Smooth muscle cell (in vitro differentiated cells): ENCODE results near the gene MYO9A. TPM values are rescaled to one million over a fixed set of nuclear protein-coding genes. Genes with fewer than 3 reads are reported as not detected.

Experiments used
- DNase-seq: peaks from one replicate; lab custom pipeline; 2025; ENCODE audit not compliant: unreplicated experiment; lab: John Stamatoyannopoulos, UW
- H2AFZ ChIP-seq: fragments of 200-600 bp; sonication (generic); 2 replicates; pipeline ENCODE4 v1.6.0; 2016; ENCODE audit warnings: antibody characterized with exemption, low read depth, mild to moderate bottlenecking
- H3F3A ChIP-seq: fragments of 200-600 bp; sonication (generic); 2 replicates; pipeline ENCODE4 v1.6.0; 2017; ENCODE audit warnings: antibody characterized with exemption, low read depth
- H3K27ac ChIP-seq: fragments of 200-600 bp; sonication (generic); 2 replicates; pipeline ENCODE4 v1.5.1; 2016; ENCODE audit warnings: low read depth, mild to moderate bottlenecking
- H3K27me3 ChIP-seq: fragments of 200-600 bp; sonication (generic); 2 replicates; pipeline ENCODE4 v1.6.1; 2016; ENCODE audit warnings: low read depth, mild to moderate bottlenecking
- H3K36me3 ChIP-seq: fragments of 200-600 bp; sonication (generic); 2 replicates; pipeline ENCODE4 v1.5.1; 2016; ENCODE audit warnings: low read depth
- H3K4me1 ChIP-seq: fragments of 200-600 bp; sonication (generic); 2 replicates; pipeline ENCODE4 v1.5.1; 2016; ENCODE audit warnings: low read depth
- H3K4me2 ChIP-seq: fragments of 200-600 bp; sonication (generic); 2 replicates; pipeline ENCODE4 v1.6.0; 2016; ENCODE audit warnings: mild to moderate bottlenecking
- H3K4me3 ChIP-seq: fragments of 200-600 bp; sonication (generic); 2 replicates; pipeline ENCODE4 v1.5.1; 2016; ENCODE audit warnings: mild to moderate bottlenecking
- H3K79me2 ChIP-seq: fragments of 200-600 bp; sonication (generic); 2 replicates; pipeline ENCODE4 v1.6.0; 2016; ENCODE audit warnings: low read depth, mild to moderate bottlenecking
- H3K9ac ChIP-seq: fragments of 200-600 bp; sonication (generic); 2 replicates; pipeline ENCODE4 v1.6.0; 2016; ENCODE audit warnings: low read depth
- H3K9me3 ChIP-seq: fragments of 200-600 bp; sonication (generic); replicated peaks from 2 replicates; pipeline ENCODE4 v1.5.1; 2016; ENCODE audit warnings: low read depth
- H4K20me1 ChIP-seq: fragments of 200-600 bp; sonication (generic); 2 replicates; pipeline ENCODE4 v1.6.0; 2016; ENCODE audit warnings: low read depth
- WGBS: methylation state at CpG from one replicate; pipeline ENCODE4 v1.1.7; 2016; ENCODE audit warnings: low lambda C conversion rate; 5-methylcytosine and 5-hydroxymethylcytosine counted together
- polyA plus RNA-seq: library from polyadenylated mRNA; unstranded; fragments of >200 nt; fragmentation: Nextera tagmentation; extraction: Ambion mirVana; gene quantifications from 2 replicates; pipeline ENCODE4 v1.2.1, GENCODE V29; 2016
- total RNA-seq: library from RNA; depleted of rRNA; stranded (reverse); fragments of >200 nt; gene quantifications from 2 replicates; pipeline ENCODE4 v1.2.3, GENCODE V29; 2014
- TF ChIP-seq, protein P1 (sequence below): fragments of 200-600 bp; sonication (generic); IDR thresholded peaks from 2 replicates; pipeline ENCODE4 v1.5.1; 2017; ENCODE audit warnings: borderline replicate concordance, mild to moderate bottlenecking, antibody characterized with exemption; ENCODE audit not compliant: insufficient read depth, poor library complexity, severe bottlenecking

MYO9A gene
- total and polyA plus RNA-seq, 2 experiments from 2014 or later: 10.7 to 36.9 TPM

DNA sequence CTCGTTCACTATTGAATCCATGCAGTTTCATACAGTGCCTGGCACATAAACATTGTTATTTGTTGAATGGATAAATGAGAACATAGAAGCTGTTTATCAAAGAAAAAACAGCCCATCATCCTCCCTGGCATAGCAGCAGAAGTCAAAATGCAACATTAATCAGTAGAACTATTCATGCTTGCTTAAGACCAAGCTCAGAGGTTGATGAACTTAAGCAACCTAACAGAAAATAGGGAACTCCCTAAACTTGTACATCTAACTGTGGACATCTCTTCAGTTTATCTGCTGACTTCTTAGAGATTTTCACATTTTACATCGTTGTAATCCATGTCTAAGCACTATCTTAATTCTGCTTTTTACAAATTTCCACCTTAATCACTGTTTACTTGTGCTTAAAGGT lies 29.5 kb upstream of the MYO9A start:
- no peaks in the 10 kb centered on the region for H3F3A ChIP-seq
- no peak overlapping the region for H2AFZ ChIP-seq
- no peaks in the 10 kb centered on the region for H3K9me3 ChIP-seq
- no peaks in the 10 kb centered on the region for H3K79me2 ChIP-seq
- TF ChIP-seq, protein P1, sequence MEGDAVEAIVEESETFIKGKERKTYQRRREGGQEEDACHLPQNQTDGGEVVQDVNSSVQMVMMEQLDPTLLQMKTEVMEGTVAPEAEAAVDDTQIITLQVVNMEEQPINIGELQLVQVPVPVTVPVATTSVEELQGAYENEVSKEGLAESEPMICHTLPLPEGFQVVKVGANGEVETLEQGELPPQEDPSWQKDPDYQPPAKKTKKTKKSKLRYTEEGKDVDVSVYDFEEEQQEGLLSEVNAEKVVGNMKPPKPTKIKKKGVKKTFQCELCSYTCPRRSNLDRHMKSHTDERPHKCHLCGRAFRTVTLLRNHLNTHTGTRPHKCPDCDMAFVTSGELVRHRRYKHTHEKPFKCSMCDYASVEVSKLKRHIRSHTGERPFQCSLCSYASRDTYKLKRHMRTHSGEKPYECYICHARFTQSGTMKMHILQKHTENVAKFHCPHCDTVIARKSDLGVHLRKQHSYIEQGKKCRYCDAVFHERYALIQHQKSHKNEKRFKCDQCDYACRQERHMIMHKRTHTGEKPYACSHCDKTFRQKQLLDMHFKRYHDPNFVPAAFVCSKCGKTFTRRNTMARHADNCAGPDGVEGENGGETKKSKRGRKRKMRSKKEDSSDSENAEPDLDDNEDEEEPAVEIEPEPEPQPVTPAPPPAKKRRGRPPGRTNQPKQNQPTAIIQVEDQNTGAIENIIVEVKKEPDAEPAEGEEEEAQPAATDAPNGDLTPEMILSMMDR: no peak
- H3K27me3 ChIP-seq: no peaks in the 10 kb centered on the region
- no peak for DNase-seq
- H4K20me1 ChIP-seq: no peaks in the 10 kb centered on the region
- no peak overlapping the region for H3K27ac ChIP-seq
- H3K36me3 ChIP-seq: no peaks in the 10 kb centered on the region
- H3K9ac ChIP-seq: no peak overlapping the region
- no peaks in the 10 kb centered on the region for H3K4me1 ChIP-seq
- no peak overlapping the region for H3K4me3 ChIP-seq
- WGBS: 77% methylated on average over 2 of the region's 2 CpGs
- H3K4me2 ChIP-seq: no peak overlapping the region

DNA sequence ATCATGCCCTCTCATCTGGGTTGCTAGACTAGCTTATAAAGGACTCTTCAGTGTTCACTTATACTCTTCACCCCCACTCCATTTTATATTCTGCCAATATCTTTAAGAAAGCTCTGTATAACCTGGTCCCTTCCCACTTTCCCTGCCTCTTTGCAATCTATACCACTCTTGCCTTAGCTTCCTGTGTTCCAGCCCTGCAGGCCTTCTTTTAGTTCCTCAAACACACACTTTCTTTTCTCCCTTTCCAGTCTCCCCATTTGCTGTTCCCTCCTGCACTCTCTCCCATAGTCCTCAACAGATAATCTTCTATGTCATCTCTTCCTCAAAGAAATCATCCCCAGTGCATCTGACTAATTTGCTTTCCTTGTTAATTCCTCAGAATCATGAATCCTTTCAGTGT lies 29.0 kb upstream of the MYO9A start:
- Histone ChIP-seq H2AFZ (no peak overlapping the region), H3K4me3 (no peak overlapping the region), H3K27me3 (no peaks in the 10 kb centered on the region), H3K9ac (no peak overlapping the region), H3K79me2 (no peaks in the 10 kb centered on the region), H3K9me3 (no peaks in the 10 kb centered on the region), H3F3A (no peaks in the 10 kb centered on the region), H3K36me3 (no peaks in the 10 kb centered on the region), H3K4me1 (no peaks in the 10 kb centered on the region), H4K20me1 (no peaks in the 10 kb centered on the region), H3K4me2 (no peak overlapping the region), H3K27ac (no peak overlapping the region)
- no peak for DNase-seq
- TF ChIP-seq, protein P1: no peak

DNA sequence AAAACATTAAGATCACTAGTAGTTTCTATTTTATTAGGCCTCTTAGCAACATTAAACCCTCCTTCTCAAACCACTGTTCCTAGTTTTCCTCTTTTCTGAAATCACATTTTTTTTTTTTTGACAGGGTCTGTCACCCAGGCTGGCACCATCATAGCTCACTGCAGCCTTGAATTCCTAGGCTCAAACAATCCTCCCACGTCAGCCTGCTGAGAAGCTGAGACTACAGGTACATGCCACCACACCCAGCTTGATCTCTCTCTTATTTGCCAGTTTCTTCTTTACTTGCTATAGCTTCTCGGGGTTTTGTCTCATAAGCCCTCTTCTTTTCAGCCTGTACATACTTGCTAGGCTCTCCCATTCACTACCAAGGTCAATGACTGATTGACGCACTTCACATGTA lies 28.3 kb upstream of the MYO9A start:
- H3K9ac ChIP-seq: no peak overlapping the region
- H3K27me3 ChIP-seq: no peaks in the 10 kb centered on the region
- no peaks in the 10 kb centered on the region for H3K79me2 ChIP-seq
- 87% methylated on average over 3 of the region's 3 CpGs for WGBS
- no peaks in the 10 kb centered on the region for H4K20me1 ChIP-seq
- DNase-seq: no peak
- no peak overlapping the region for H3K4me3 ChIP-seq
- H3K4me2 ChIP-seq: no peak overlapping the region
- H3F3A ChIP-seq: no peaks in the 10 kb centered on the region
- H2AFZ ChIP-seq: no peak overlapping the region
- TF ChIP-seq, protein P1: no peak
- no peaks in the 10 kb centered on the region for H3K36me3 ChIP-seq
- H3K4me1 ChIP-seq: no peaks in the 10 kb centered on the region
- H3K27ac ChIP-seq: no peak overlapping the region
- H3K9me3 ChIP-seq: no peaks in the 10 kb centered on the region

DNA sequence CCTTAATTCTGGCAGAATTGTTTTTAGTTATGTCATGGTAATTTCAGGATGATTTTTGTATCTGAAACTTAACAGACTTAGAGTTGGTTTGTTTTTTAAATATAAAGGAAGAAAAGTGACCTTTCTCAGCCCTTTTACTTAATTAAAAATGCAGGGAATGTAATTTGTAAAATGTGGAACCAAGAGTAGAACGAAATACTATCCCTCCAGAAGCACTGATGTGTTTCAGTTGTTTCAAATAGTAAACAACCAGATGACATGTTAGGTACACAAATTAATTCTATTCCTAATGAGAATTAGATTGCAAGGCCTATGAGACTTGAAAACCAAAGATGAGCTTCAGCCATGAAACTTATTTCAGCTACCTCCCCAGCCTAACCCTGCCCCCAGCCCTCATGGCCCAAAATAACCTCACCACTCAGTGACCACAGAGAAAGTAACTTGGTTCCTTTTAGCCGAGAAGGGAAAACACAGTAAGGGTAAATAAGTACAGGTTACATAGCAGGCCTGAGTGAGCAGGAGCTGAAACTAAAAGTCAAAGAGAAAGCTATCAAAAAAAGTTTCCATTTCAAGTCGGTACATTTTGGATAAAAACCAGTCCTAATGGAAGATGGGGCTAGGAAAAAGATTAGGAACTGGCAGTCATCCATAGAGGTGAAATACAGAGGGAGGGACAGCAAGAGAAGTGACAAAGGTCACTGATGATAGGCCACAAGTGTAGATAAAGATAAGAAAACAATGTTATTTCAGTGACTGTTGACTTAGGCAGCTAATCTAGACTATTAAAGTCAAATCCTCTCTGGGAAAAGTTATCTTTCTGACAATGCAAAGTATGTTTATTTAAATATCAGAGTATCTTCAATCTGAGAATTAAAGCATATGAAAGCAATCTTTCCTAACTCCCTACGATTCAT lies 23.5 kb upstream of the MYO9A start:
- no peaks in the 10 kb centered on the region for H3K79me2 ChIP-seq
- H3K27ac ChIP-seq: no peak overlapping the region
- H3K4me1 ChIP-seq: no peaks in the 10 kb centered on the region
- no peak overlapping the region for H2AFZ ChIP-seq
- H3K4me2 ChIP-seq: no peak overlapping the region
- 84% methylated on average over 4 of the region's 4 CpGs for WGBS
- no peaks in the 10 kb centered on the region for H3K36me3 ChIP-seq
- H3F3A ChIP-seq: no peaks in the 10 kb centered on the region
- no peak for DNase-seq
- no peak overlapping the region for H3K9ac ChIP-seq
- no peaks in the 10 kb centered on the region for H3K27me3 ChIP-seq
- no peak overlapping the region for H3K4me3 ChIP-seq
- H3K9me3 ChIP-seq: no peaks in the 10 kb centered on the region
- no peaks in the 10 kb centered on the region for H4K20me1 ChIP-seq
- TF ChIP-seq, protein P1: no peak
